WTC11 (cell line): Measurements from ENCODE around the gene CCL16. TPM values are rescaled to one million over a fixed set of nuclear protein-coding genes. Genes with fewer than 3 reads are reported as not detected.

Experiments
- ATAC-seq: fragments of 200-7000 bp; cut with Tn5 transposase; 2 replicates; pipeline ENCODE4 v1.10.0; 2021; ENCODE audit warnings: mild to moderate bottlenecking, moderate library complexity
- CTCF ChIA-PET: fragments of 300-600 bp; sonication (Branson Sonifier 250); formaldehyde crosslinking; loops from one replicate; lab custom pipeline; 2021; ENCODE audit warnings: antibody characterized with exemption; lab: Charles Lee
- POLR2A ChIA-PET: fragments of 350-600 bp; sonication (Branson Sonifier 250); formaldehyde crosslinking; loops from one replicate; lab custom pipeline; 2021; ENCODE audit warnings: antibody characterized with exemption; lab: Charles Lee
- DNase-seq: peaks from one replicate; pipeline ENCODE4 v3.0.0; 2021; ENCODE audit warnings: low spot score
- H3K27ac Mint-ChIP-seq: 2 replicates; pipeline ENCODE4 v1.8.0; 2021; ENCODE audit warnings: mixed read lengths
- H3K27me3 Mint-ChIP-seq: 2 replicates; pipeline ENCODE4 v1.8.0; 2021; ENCODE audit warnings: low read depth, mild to moderate bottlenecking, moderate library complexity, mixed read lengths
- H3K36me3 Mint-ChIP-seq: 2 replicates; pipeline ENCODE4 v1.8.0; 2021; ENCODE audit warnings: mixed read lengths
- H3K4me1 Mint-ChIP-seq: 2 replicates; pipeline ENCODE4 v1.8.0; 2022; ENCODE audit warnings: mixed read lengths
- H3K4me3 Mint-ChIP-seq: 2 replicates; pipeline ENCODE4 v1.8.0; 2021; ENCODE audit warnings: mild to moderate bottlenecking, moderate library complexity, mixed read lengths
- H3K9me3 Mint-ChIP-seq: 2 replicates; pipeline ENCODE4 v1.8.0; 2021; ENCODE audit warnings: mixed read lengths
- CDX4 ChIP-seq: fragments of 250-450 bp; sonication (Bioruptor Pico); IDR thresholded peaks from 2 replicates; pipeline ENCODE4 v1.9.0; 2021; ENCODE audit warnings: moderate library complexity, mild to moderate bottlenecking, inconsistent platforms, borderline replicate concordance
- E2F1 ChIP-seq: sonication (generic); formaldehyde crosslinking; IDR thresholded peaks from 2 replicates; pipeline ENCODE4 v1.8.0; 2022; ENCODE audit warnings: mild to moderate bottlenecking, missing genetic modification reagents
- EMX1 ChIP-seq: fragments of 250-450 bp; sonication (Bioruptor Pico); IDR thresholded peaks from 2 replicates; pipeline ENCODE4 v1.8.0; 2021; ENCODE audit warnings: mild to moderate bottlenecking
- ESRRA ChIP-seq: sonication (generic); formaldehyde crosslinking; IDR thresholded peaks from 2 replicates; pipeline ENCODE4 v1.8.1; 2022; ENCODE audit warnings: mild to moderate bottlenecking, missing genetic modification reagents, borderline replicate concordance
- ETV6 ChIP-seq: sonication (generic); formaldehyde crosslinking; IDR thresholded peaks from 2 replicates; pipeline ENCODE4 v1.8.1; 2022; ENCODE audit warnings: mild to moderate bottlenecking, missing genetic modification reagents
- GABPB1 ChIP-seq: sonication (generic); formaldehyde crosslinking; IDR thresholded peaks from 2 replicates; pipeline ENCODE4 v1.8.1; 2023; ENCODE audit warnings: mild to moderate bottlenecking, missing genetic modification reagents
- GRHL2 ChIP-seq: fragments of 250-450 bp; sonication (Bioruptor Pico); IDR thresholded peaks from 2 replicates; pipeline ENCODE4 v1.8.0; 2022; ENCODE audit warnings: mild to moderate bottlenecking, moderate library complexity; ENCODE audit not compliant: insufficient replicate concordance, severe bottlenecking
- HMGA2 ChIP-seq: fragments of 250-450 bp; sonication (Bioruptor Pico); IDR thresholded peaks from 2 replicates; pipeline ENCODE4 v1.4.0; 2021; ENCODE audit warnings: mild to moderate bottlenecking, moderate library complexity
- MLX ChIP-seq: sonication (generic); formaldehyde crosslinking; IDR thresholded peaks from 2 replicates; pipeline ENCODE4 v1.8.1; 2023; ENCODE audit warnings: mild to moderate bottlenecking, missing genetic modification reagents, moderate library complexity
- NFATC4 ChIP-seq: fragments of 250-450 bp; sonication (Bioruptor Pico); IDR thresholded peaks from 2 replicates; pipeline ENCODE4 v1.9.0; 2021; ENCODE audit warnings: mild to moderate bottlenecking
- SMAD4 ChIP-seq: sonication (generic); formaldehyde crosslinking; IDR thresholded peaks from 2 replicates; pipeline ENCODE4 v1.8.0; 2022; ENCODE audit warnings: mild to moderate bottlenecking, missing genetic modification reagents
- STAT6 ChIP-seq: sonication (generic); formaldehyde crosslinking; conservative IDR thresholded peaks from 2 replicates; pipeline ENCODE4 v1.8.1; 2023; ENCODE audit warnings: mild to moderate bottlenecking, low read depth, missing genetic modification reagents, moderate library complexity
- TCF7 ChIP-seq: sonication (generic); formaldehyde crosslinking; IDR thresholded peaks from 2 replicates; pipeline ENCODE4 v1.8.0; 2022; ENCODE audit warnings: mild to moderate bottlenecking, low read depth, missing genetic modification reagents, moderate library complexity
- ZNF512 ChIP-seq: sonication (generic); formaldehyde crosslinking; IDR thresholded peaks from 2 replicates; pipeline ENCODE4 v1.8.1; 2022; ENCODE audit warnings: missing genetic modification reagents, borderline replicate concordance
- total RNA-seq: library from RNA; stranded (reverse); gene quantifications from 3 replicates; pipeline ENCODE4 v1.2.3, GENCODE V29; 2021
- TF ChIP-seq, protein P1 (sequence below): fragments of 250-450 bp; sonication (Bioruptor Pico); IDR thresholded peaks from 2 replicates; pipeline ENCODE4 v1.8.0; 2021; ENCODE audit warnings: mild to moderate bottlenecking
- TF ChIP-seq, protein P2 (sequence below): fragments of 250-450 bp; sonication (Bioruptor Pico); IDR thresholded peaks from 2 replicates; pipeline ENCODE4 v2.1.2; 2022; ENCODE audit warnings: mild to moderate bottlenecking, moderate library complexity
- TF ChIP-seq, protein P3 (sequence below): fragments of 250-450 bp; sonication (Bioruptor Pico); IDR thresholded peaks from 2 replicates; pipeline ENCODE4 v1.9.0; 2021; ENCODE audit warnings: mild to moderate bottlenecking
- TF ChIP-seq, protein P4 (sequence below): sonication (generic); formaldehyde crosslinking; conservative IDR thresholded peaks from 2 replicates; pipeline ENCODE4 v1.8.1; 2022; ENCODE audit warnings: mild to moderate bottlenecking, missing genetic modification reagents

CCL16 gene
- total RNA-seq, 1 experiment from 2014 or later = not detected

GRCh38 chr17:36001862-36002603 lies 20.7 kb upstream of the CCL16 start:
- ChIA-PET CTCF (interaction anchor here (1.1 to 1.2 kb wide), 2 partner anchors 26 to 70 kb away, joined by 4 to 6 read pairs; no protein-coding TSS in a partner anchor), POLR2A (no interaction called here)
- DNase-seq = no peak
- H3K27ac Mint-ChIP-seq = no peak overlapping the region
- peaks cover 3% of the 10 kb centered on the region; the same call in 1 of the 2 replicates for H3K27me3 Mint-ChIP-seq
- H3K4me1 Mint-ChIP-seq = peaks cover 8% of the 10 kb centered on the region
- H3K36me3 Mint-ChIP-seq = no peaks in the 10 kb centered on the region
- ATAC-seq = no peak
- H3K9me3 Mint-ChIP-seq = peaks cover under 1% of the 10 kb centered on the region; the same call in 1 of the 2 replicates
- TF ChIP-seq, protein P1, sequence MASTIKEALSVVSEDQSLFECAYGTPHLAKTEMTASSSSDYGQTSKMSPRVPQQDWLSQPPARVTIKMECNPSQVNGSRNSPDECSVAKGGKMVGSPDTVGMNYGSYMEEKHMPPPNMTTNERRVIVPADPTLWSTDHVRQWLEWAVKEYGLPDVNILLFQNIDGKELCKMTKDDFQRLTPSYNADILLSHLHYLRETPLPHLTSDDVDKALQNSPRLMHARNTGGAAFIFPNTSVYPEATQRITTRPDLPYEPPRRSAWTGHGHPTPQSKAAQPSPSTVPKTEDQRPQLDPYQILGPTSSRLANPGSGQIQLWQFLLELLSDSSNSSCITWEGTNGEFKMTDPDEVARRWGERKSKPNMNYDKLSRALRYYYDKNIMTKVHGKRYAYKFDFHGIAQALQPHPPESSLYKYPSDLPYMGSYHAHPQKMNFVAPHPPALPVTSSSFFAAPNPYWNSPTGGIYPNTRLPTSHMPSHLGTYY = no peak
- no peak for TF ChIP-seq EMX1 (CRISPR knock-in tag)
- TF ChIP-seq TCF7 (CRISPR knock-in tag) = no peak
- no peak for TF ChIP-seq SMAD4 (CRISPR knock-in tag)
- TF ChIP-seq GABPB1 = no peak
- no peak for TF ChIP-seq ETV6 (CRISPR knock-in tag)
- H3K4me3 Mint-ChIP-seq = no peak overlapping the region

DNA sequence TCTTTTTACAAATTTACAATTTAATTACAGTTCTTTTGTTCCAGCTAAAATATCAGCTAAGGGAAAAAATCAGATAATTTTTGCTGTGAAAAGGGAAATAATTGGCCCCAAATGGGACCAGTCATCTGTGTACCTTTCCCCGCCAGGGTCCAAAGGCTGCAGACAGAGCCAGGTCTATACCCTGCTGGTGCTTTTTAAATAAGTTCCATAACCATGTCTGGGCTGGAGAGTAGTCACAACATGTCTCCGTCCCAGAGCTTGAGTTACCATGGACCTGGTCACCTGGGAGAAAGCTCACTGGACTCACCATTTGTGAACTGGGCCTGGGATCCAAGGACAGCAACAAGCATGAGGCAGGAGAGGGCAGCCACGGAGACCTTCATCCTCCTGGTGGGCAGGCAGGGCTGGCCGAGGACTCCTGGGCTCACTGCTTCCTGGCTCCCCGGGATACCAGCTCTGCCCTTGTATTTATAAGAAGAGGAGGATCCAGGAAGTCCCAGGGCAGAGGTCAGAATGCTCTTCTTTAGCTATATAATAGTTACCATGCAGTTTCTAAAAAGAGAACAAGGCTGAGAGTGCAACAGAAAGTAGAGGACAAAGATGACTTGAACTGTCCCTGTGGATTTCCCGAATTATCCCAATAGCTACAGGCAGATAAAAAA lies 19.9 kb upstream of the CCL16 start, which contains the start of gene CCL15:
Gene CCL15, minus strand, starts transcription at position 444 of the 662 bp plus-strand sequence. Its CDS starts 61 bp downstream, at position 383.
- CTCF ChIA-PET = interaction anchor here (1.1 to 1.2 kb wide), 2 partner anchors 25 to 71 kb away, joined by 4 to 6 read pairs; no protein-coding TSS in a partner anchor
- H3K27me3 Mint-ChIP-seq = peaks cover 3% of the 10 kb centered on the region; the same call in 1 of the 2 replicates
- peaks cover 8% of the 10 kb centered on the region for H3K4me1 Mint-ChIP-seq
- POLR2A ChIA-PET = no interaction called here
- H3K27ac Mint-ChIP-seq = no peak within 1 kb of the TSS
- no peak within 1 kb of the TSS for H3K4me3 Mint-ChIP-seq
- no peak for DNase-seq
- H3K9me3 Mint-ChIP-seq = no peaks in the 10 kb centered on the region
- ATAC-seq = no peak
- no peaks in the 10 kb centered on the region for H3K36me3 Mint-ChIP-seq
- TF ChIP-seq E2F1 (CRISPR knock-in tag) = no peak
- TF ChIP-seq EMX1 (CRISPR knock-in tag) = no peak
- TF ChIP-seq, protein P2, sequence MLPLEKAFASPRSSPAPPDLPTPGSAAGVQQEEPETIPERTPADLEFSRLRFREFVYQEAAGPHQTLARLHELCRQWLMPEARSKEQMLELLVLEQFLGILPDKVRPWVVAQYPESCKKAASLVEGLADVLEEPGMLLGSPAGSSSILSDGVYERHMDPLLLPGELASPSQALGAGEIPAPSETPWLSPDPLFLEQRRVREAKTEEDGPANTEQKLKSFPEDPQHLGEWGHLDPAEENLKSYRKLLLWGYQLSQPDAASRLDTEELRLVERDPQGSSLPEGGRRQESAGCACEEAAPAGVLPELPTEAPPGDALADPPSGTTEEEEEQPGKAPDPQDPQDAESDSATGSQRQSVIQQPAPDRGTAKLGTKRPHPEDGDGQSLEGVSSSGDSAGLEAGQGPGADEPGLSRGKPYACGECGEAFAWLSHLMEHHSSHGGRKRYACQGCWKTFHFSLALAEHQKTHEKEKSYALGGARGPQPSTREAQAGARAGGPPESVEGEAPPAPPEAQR (CRISPR knock-in tag) = no peak
- no peak for TF ChIP-seq ZNF512 (CRISPR knock-in tag)
- TF ChIP-seq MLX (CRISPR knock-in tag) = no peak
- no peak for TF ChIP-seq NFATC4 (CRISPR knock-in tag)
- TF ChIP-seq, protein P3, sequence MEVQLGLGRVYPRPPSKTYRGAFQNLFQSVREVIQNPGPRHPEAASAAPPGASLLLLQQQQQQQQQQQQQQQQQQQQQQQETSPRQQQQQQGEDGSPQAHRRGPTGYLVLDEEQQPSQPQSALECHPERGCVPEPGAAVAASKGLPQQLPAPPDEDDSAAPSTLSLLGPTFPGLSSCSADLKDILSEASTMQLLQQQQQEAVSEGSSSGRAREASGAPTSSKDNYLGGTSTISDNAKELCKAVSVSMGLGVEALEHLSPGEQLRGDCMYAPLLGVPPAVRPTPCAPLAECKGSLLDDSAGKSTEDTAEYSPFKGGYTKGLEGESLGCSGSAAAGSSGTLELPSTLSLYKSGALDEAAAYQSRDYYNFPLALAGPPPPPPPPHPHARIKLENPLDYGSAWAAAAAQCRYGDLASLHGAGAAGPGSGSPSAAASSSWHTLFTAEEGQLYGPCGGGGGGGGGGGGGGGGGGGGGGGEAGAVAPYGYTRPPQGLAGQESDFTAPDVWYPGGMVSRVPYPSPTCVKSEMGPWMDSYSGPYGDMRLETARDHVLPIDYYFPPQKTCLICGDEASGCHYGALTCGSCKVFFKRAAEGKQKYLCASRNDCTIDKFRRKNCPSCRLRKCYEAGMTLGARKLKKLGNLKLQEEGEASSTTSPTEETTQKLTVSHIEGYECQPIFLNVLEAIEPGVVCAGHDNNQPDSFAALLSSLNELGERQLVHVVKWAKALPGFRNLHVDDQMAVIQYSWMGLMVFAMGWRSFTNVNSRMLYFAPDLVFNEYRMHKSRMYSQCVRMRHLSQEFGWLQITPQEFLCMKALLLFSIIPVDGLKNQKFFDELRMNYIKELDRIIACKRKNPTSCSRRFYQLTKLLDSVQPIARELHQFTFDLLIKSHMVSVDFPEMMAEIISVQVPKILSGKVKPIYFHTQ (CRISPR knock-in tag) = no peak
- TF ChIP-seq HMGA2 (CRISPR knock-in tag) = no peak
- TF ChIP-seq CDX4 = no peak
- no peak for TF ChIP-seq STAT6 (CRISPR knock-in tag)
- TF ChIP-seq, protein P4, sequence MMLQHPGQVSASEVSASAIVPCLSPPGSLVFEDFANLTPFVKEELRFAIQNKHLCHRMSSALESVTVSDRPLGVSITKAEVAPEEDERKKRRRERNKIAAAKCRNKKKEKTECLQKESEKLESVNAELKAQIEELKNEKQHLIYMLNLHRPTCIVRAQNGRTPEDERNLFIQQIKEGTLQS (CRISPR knock-in tag) = no peak
- no peak for TF ChIP-seq GRHL2 (CRISPR knock-in tag)
- no peak for TF ChIP-seq ESRRA (CRISPR knock-in tag)
